Adrenal gland (tissue), 12 donors: Measurements from ENCODE around the gene ZMYND8. TPM values are rescaled to one million over a fixed set of nuclear protein-coding genes. Genes with fewer than 3 reads are reported as not detected.
A peak's percentile ranks its signal among the peaks of the same experiment; 100 is the strongest.

Source experiments
- DNase-seq, 7 donors: peaks; one replicate each; pipeline ENCODE4 v3.0.0-alpha.2; 2019 to 2020
- H3K27ac ChIP-seq, 5 donors: fragments of 200-600 bp; sonication (generic) in 4 of 5; 1 replicate in 3 of 5; 2 replicates in 2 of 5; pipeline versions ENCODE4 v1.5.1 to v1.8.0; 2016 to 2020; ENCODE audit warnings: mild to moderate bottlenecking in 1 of 5
- H3K27me3 ChIP-seq: fragments of 200-600 bp; 2 replicates; pipeline ENCODE4 v1.8.0; 2021
- H3K36me3 ChIP-seq, 2 donors: fragments of 200-600 bp; replicated peaks in 1 of 2; 1 replicate in 1 of 2; 2 replicates in 1 of 2; pipeline versions ENCODE4 v1.5.1 to v1.8.0; 2018 to 2022
- H3K4me1 ChIP-seq, 2 donors: fragments of 200-600 bp; replicated peaks in 1 of 2; 1 replicate in 1 of 2; 2 replicates in 1 of 2; pipeline versions ENCODE4 v1.5.1 to v1.8.0; 2018 to 2021
- H3K4me3 ChIP-seq, 4 donors: fragments of 200-600 bp; sonication (generic) in 3 of 4; one replicate each; pipeline ENCODE4 v1.5.1; 2016 to 2018
- H3K9me3 ChIP-seq, 3 donors: fragments of 200-600 bp; sonication (generic) in 1 of 3; replicated peaks in 1 of 3; 1 replicate in 2 of 3; 2 replicates in 1 of 3; pipeline versions ENCODE4 v1.5.1 to v1.8.0; 2016 to 2021
- CTCF ChIP-seq, 6 experiments: fragments of 450-650 bp in 4 of 6; fragments of 200-600 bp in 2 of 6; sonication (generic) in 1 of 6; IDR thresholded peaks; 1 replicate in 5 of 6; 2 replicates in 1 of 6; pipeline versions ENCODE4 v1.5.1 to v1.8.0; 2016 to 2021; ENCODE audit warnings: antibody characterized with exemption in 6 of 6, mild to moderate bottlenecking in 2 of 6, moderate library complexity in 1 of 6
- POLR2A ChIP-seq, 2 donors: fragments of 450-650 bp; IDR thresholded peaks; one replicate each; pipeline ENCODE4 v1.6.1; 2017; ENCODE audit warnings: antibody characterized with exemption in 2 of 2, mild to moderate bottlenecking in 2 of 2, moderate library complexity in 1 of 2
- WGBS, 4 donors: extraction: QIAGEN DNeasy Blood & Tissue Kit in 2 of 4; methylation state at CpG; one replicate each; pipeline versions ENCODE4 v1.1.5 to v1.1.7; 2013 to 2017; 5-methylcytosine and 5-hydroxymethylcytosine counted together
- intact Hi-C, 2 donors: fragments of 100-400 bp; cut with DNase I; formaldehyde crosslinking; loops; one replicate each; pipeline versions ENCODE4 v1.14.1 to v1.15.0; 2022 to 2023
- polyA plus RNA-seq, 3 donors: library from polyadenylated mRNA; stranded (reverse); fragments of 200-250 nt in 2 of 3; fragments of 350-450 nt in 1 of 3; fragmentation: Illumina TruSeq in 1 of 3; extraction: RNeasy Lipid Tissue Mini Kit (QIAGEN cat#74804) in 1 of 3; gene quantifications; one replicate each; pipeline ENCODE4 v1.2.3, GENCODE V29; 2013 to 2014
- total RNA-seq, 9 donors: library from RNA; depleted of rRNA in 4 of 9; stranded (reverse); fragments of >200 nt in 4 of 9; fragments of 120-200 nt in 1 of 9; fragmentation: NEBNext Ultra II Directional in 1 of 9; extraction: Animal tissue kit (Norgen Biotek cat#: 25700) in 1 of 9; gene quantifications; one replicate each; pipeline versions ENCODE4 v1.1.0 to v1.2.4, GENCODE V29; 2013 to 2023
- donor health status: healthy with polysubstance abuse.
- donor health status: Bipolar disorder and iron deficiency.
- donor health status: DM: yes; HTN: yes; CAD: no.
- donor health status: DM: no; HTN: no; CAD: no.
- donor health status: DM: no; HTN: no; CAD: no.
- donor health status: DM: yes; HTN: yes; CAD: no.

The ZMYND8 gene
- total and polyA plus RNA-seq, 12 donors = 37.0 to 116 (median 67.2) TPM

- intact Hi-C loops = loop anchor here in 1 of 2 donors (5.0 kb wide), 1 partner anchor 41 kb away; no protein-coding TSS in a partner anchor
- H3K4me3 ChIP-seq = no peak overlapping the region
- peaks cover 81 to 89% of the 10 kb centered on the region in 2 donors for H3K4me1 ChIP-seq
- TF ChIP-seq CTCF (IDR thresholded peaks at IDR 0.05) (no peak), POLR2A (IDR thresholded peaks at IDR 0.05) (no peak)
- DNase-seq = no peak
- peak overlapping the region; percentile 95 to 99 (median 98) for H3K27ac ChIP-seq
- WGBS, 4 donors = 24 to 38% (median 30%) methylated on average over 14 to 15 of the region's 15 CpGs
- H3K27me3 ChIP-seq = no peaks in the 10 kb centered on the region
- no peaks in the 10 kb centered on the region for H3K9me3 ChIP-seq
- no peaks in the 10 kb centered on the region for H3K36me3 ChIP-seq
Measured at GRCh38 chr20:47358039-47358671, 1.7 kb upstream of the ZMYND8 start.

- Histone ChIP-seq H3K4me3 (peak overlapping the region in 1 of 4 donors; percentile 29), H3K27ac (peak overlapping the region; percentile 95 to 99 (median 98)), H3K27me3 (no peaks in the 10 kb centered on the region), H3K4me1 (peaks cover 88 to 95% of the 10 kb centered on the region in 2 donors), H3K9me3 (no peaks in the 10 kb centered on the region), H3K36me3 (no peaks in the 10 kb centered on the region)
- intact Hi-C loops = loop anchor here in 1 of 2 donors (5.0 kb wide), 1 partner anchor 40 kb away; no protein-coding TSS in a partner anchor
- DNase-seq = peak; percentile 84 to 98 (median 94)
- TF ChIP-seq POLR2A (IDR thresholded peaks at IDR 0.05) (peak; percentile 81 to 97), CTCF (IDR thresholded peaks at IDR 0.05) (no peak)
- 0 to 8% (median 2%) methylated on average over 11 to 29 of the region's 29 CpGs for WGBS, 4 donors
Measured at GRCh38 chr20:47357296-47358038, 968 bp upstream of the ZMYND8 start.

GRCh38 chr20:47356220-47356525, 326 bp downstream of the ZMYND8 start:
- intact Hi-C loops = loop anchor here in 1 of 2 donors (5.0 kb wide), 1 partner anchor 39 kb away; no protein-coding TSS in a partner anchor
- peaks cover 96 to 100% of the 10 kb centered on the region in 2 donors for H3K4me1 ChIP-seq
- H3K27me3 ChIP-seq = no peaks in the 10 kb centered on the region
- TF ChIP-seq POLR2A (IDR thresholded peaks at IDR 0.05) (no peak), CTCF (IDR thresholded peaks at IDR 0.05) (no peak)
- peak overlapping the region; percentile 95 to 99 (median 98) for H3K27ac ChIP-seq
- no peaks in the 10 kb centered on the region for H3K9me3 ChIP-seq
- H3K36me3 ChIP-seq = no peaks in the 10 kb centered on the region
- peak overlapping the region in 1 of 4 donors; percentile 49 for H3K4me3 ChIP-seq
- no peak for DNase-seq

- TF ChIP-seq CTCF (IDR thresholded peaks at IDR 0.05) (no peak), POLR2A (IDR thresholded peaks at IDR 0.05) (peak in 1 of 2 donors; percentile 28)
- WGBS, 4 donors = 18 to 41% (median 34%) methylated on average over 2 of the region's 2 CpGs
- peak overlapping the region; percentile 95 to 99 (median 98) for H3K27ac ChIP-seq
Measured at GRCh38 chr20:47355489-47356219, 845 bp downstream of the ZMYND8 start.

More at GRCh38 chr20:47355489-47356219, 845 bp downstream of the ZMYND8 start:
- H3K27me3 ChIP-seq = no peaks in the 10 kb centered on the region
- intact Hi-C loops = loop anchor here in 1 of 2 donors (5.0 kb wide), 1 partner anchor 38 kb away; no protein-coding TSS in a partner anchor
- H3K4me1 ChIP-seq = peaks cover 96 to 100% of the 10 kb centered on the region in 2 donors
- no peaks in the 10 kb centered on the region for H3K9me3 ChIP-seq
- peak overlapping the region in 1 of 4 donors; percentile 49 for H3K4me3 ChIP-seq
- DNase-seq = no peak
- no peaks in the 10 kb centered on the region for H3K36me3 ChIP-seq
